ENCODE data around the gene PSMB3. TPM values are rescaled to one million over a fixed set of nuclear protein-coding genes. Genes with fewer than 3 reads are reported as not detected.

The PSMB3 gene
- total and polyA plus RNA-seq, 11 donors = 145 to 305 (median 199) TPM

GRCh38 chr17:38709864-38710603 is 42.5 kb upstream of the PSMB3 start:
- no peak for TF ChIP-seq POLR2A (IDR thresholded peaks at IDR 0.05)
- no peak for TF ChIP-seq CTCF (IDR thresholded peaks at IDR 0.05)
- H3K27ac ChIP-seq = peak overlapping the region in 2 of 12 donors; percentile 3 to 64
- ATAC-seq (no peak), DNase-seq (no peak)
- H3K36me3 ChIP-seq = peaks cover 0 to 77% (median 66%) of the 10 kb centered on the region in 9 donors
- H3K9me3 ChIP-seq = no peaks in the 10 kb centered on the region
- intact Hi-C loops (cut with DNase I) = no loop called here
- 71 to 78% (median 75%) methylated on average over 13 of the region's 13 CpGs for WGBS, 4 donors
- H3K4me3 ChIP-seq = no peak overlapping the region
- H3K4me1 ChIP-seq = peaks cover 0 to 57% (median 21%) of the 10 kb centered on the region in 12 donors
- H3K27me3 ChIP-seq = no peaks in the 10 kb centered on the region

GRCh38 chr17:38710604-38710962 is 42.0 kb upstream of the PSMB3 start:
- intact Hi-C loops (cut with DNase I) = no loop called here
- H3K9me3 ChIP-seq = no peaks in the 10 kb centered on the region
- ATAC-seq (no peak), DNase-seq (no peak)
- H3K4me3 ChIP-seq = no peak overlapping the region
- no peaks in the 10 kb centered on the region for H3K27me3 ChIP-seq
- H3K36me3 ChIP-seq = peaks cover 0 to 83% (median 72%) of the 10 kb centered on the region in 9 donors
- peaks cover 0 to 57% (median 21%) of the 10 kb centered on the region in 12 donors for H3K4me1 ChIP-seq
- peak overlapping the region in 1 of 12 donors; percentile 64 for H3K27ac ChIP-seq
- 84 to 98% (median 92%) methylated on average over 3 of the region's 3 CpGs for WGBS, 4 donors
- TF ChIP-seq CTCF (IDR thresholded peaks at IDR 0.05) = no peak
- TF ChIP-seq POLR2A (IDR thresholded peaks at IDR 0.05) = no peak

GRCh38 chr17:38710985-38711384 is 41.6 kb upstream of the PSMB3 start:
- ATAC-seq = no peak
- Histone ChIP-seq H3K27me3 (no peaks in the 10 kb centered on the region), H3K9me3 (no peaks in the 10 kb centered on the region), H3K36me3 (peaks cover 0 to 87% (median 76%) of the 10 kb centered on the region in 9 donors), H3K4me1 (peaks cover 0 to 57% (median 21%) of the 10 kb centered on the region in 12 donors), H3K4me3 (no peak overlapping the region), H3K27ac (peak overlapping the region in 2 of 12 donors; percentile 17 to 64)
- TF ChIP-seq POLR2A (IDR thresholded peaks at IDR 0.05) (no peak), CTCF (IDR thresholded peaks at IDR 0.05) (no peak)
- WGBS, 4 donors = 74 to 82% (median 81%) methylated on average over 5 of the region's 5 CpGs
- intact Hi-C loops (cut with DNase I) = no loop called here
- DNase-seq = no peak

GRCh38 chr17:38711792-38712571 is 40.6 kb upstream of the PSMB3 start:
- Histone ChIP-seq H3K9me3 (no peaks in the 10 kb centered on the region), H3K27ac (peak overlapping the region in 2 of 12 donors; percentile 55 to 64), H3K27me3 (no peaks in the 10 kb centered on the region), H3K4me3 (no peak overlapping the region), H3K4me1 (peaks cover 0 to 48% (median 17%) of the 10 kb centered on the region in 12 donors), H3K36me3 (peaks cover 0 to 97% (median 86%) of the 10 kb centered on the region in 9 donors)
- intact Hi-C loops (cut with DNase I) = no loop called here
- ATAC-seq = peak; percentile 43 to 78 (median 54)
- 50 to 64% (median 56%) methylated on average over 16 to 26 of the region's 26 CpGs for WGBS, 4 donors
- TF ChIP-seq CTCF (IDR thresholded peaks at IDR 0.05) (no peak), POLR2A (IDR thresholded peaks at IDR 0.05) (no peak)
- peak in 1 of 5 donors; percentile 78 for DNase-seq
